ENCODE results near the gene PPP4R1.

Gene PPP4R1

GRCh38 chr18:9659499-9660375, 45.4 kb upstream of the PPP4R1 start:
- Histone ChIP-seq H2AFZ (ENCODE audit: low read depth) (no peak overlapping the region), H3K27ac (no peak overlapping the region), H3K79me2 (ENCODE audit: insufficient read depth, low read depth) (no peaks in the 10 kb centered on the region), H3K9ac (no peak overlapping the region), H3K27me3 (ENCODE audit: insufficient read depth, low read depth) (no peaks in the 10 kb centered on the region), H3K4me2 (no peak overlapping the region), H3K4me3 (IDR thresholded peaks at IDR 0.05; ENCODE audit: insufficient read depth, low read depth, low read length) (no peak overlapping the region), H3K4me1 (ENCODE audit: low read depth, poor library complexity, severe bottlenecking) (no peaks in the 10 kb centered on the region), H3K36me3 (ENCODE audit: insufficient read depth) (no peaks in the 10 kb centered on the region), H4K20me1 (ENCODE audit: insufficient read depth) (no peaks in the 10 kb centered on the region)
- TF ChIP-seq, protein P1, sequence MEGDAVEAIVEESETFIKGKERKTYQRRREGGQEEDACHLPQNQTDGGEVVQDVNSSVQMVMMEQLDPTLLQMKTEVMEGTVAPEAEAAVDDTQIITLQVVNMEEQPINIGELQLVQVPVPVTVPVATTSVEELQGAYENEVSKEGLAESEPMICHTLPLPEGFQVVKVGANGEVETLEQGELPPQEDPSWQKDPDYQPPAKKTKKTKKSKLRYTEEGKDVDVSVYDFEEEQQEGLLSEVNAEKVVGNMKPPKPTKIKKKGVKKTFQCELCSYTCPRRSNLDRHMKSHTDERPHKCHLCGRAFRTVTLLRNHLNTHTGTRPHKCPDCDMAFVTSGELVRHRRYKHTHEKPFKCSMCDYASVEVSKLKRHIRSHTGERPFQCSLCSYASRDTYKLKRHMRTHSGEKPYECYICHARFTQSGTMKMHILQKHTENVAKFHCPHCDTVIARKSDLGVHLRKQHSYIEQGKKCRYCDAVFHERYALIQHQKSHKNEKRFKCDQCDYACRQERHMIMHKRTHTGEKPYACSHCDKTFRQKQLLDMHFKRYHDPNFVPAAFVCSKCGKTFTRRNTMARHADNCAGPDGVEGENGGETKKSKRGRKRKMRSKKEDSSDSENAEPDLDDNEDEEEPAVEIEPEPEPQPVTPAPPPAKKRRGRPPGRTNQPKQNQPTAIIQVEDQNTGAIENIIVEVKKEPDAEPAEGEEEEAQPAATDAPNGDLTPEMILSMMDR (conservative IDR thresholded peaks at IDR 0.05; ENCODE audit: low read depth, low read length) = no peak

GRCh38 chr18:9658087-9658641, 43.8 kb upstream of the PPP4R1 start:
- Histone ChIP-seq H3K4me3 (IDR thresholded peaks at IDR 0.05; ENCODE audit: insufficient read depth, low read depth, low read length) (no peak overlapping the region), H3K27ac (no peak overlapping the region)

DNA sequence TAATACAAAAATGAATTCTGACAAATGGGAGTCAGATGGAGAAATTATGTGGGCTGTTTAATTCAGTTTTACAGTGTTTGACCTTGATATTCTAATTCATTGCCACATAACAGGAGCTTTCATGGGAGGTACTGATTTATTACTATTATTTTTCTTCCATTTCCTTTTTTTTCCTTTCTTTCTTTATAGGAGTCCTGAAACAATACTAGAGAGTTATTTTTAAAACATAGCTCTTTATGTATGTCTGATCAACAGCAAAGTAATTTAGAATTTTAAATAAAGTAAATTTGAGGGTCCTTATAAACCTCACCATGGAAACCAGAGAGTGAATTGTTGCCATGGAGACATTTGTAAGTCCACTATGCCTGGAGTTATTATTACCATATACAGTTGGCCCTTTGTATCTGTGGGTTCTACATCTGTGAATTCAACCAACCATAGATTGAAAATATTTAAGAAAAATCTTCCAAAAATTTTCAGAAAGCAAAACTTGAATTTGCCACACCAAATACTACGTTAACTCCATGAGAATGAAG, 40.9 kb upstream of the PPP4R1 start:
- Histone ChIP-seq H3K4me3 (IDR thresholded peaks at IDR 0.05; ENCODE audit: insufficient read depth, low read depth, low read length) (no peak overlapping the region), H3K79me2 (ENCODE audit: insufficient read depth, low read depth) (no peaks in the 10 kb centered on the region)
- TF ChIP-seq, protein P1 (conservative IDR thresholded peaks at IDR 0.05; ENCODE audit: low read depth, low read length) = no peak

More at GRCh38 chr18:9658087-9658641, 43.8 kb upstream of the PPP4R1 start:
- no peak overlapping the region for H3K9ac ChIP-seq
- H3K79me2 ChIP-seq (ENCODE audit: insufficient read depth, low read depth) = no peaks in the 10 kb centered on the region
- no peaks in the 10 kb centered on the region for H4K20me1 ChIP-seq (ENCODE audit: insufficient read depth)
- TF ChIP-seq, protein P1 (conservative IDR thresholded peaks at IDR 0.05; ENCODE audit: low read depth, low read length) = no peak
- no peak overlapping the region for H3K4me2 ChIP-seq
- no peaks in the 10 kb centered on the region for H3K36me3 ChIP-seq (ENCODE audit: insufficient read depth)
- no peak overlapping the region for H2AFZ ChIP-seq (ENCODE audit: low read depth)
- no peaks in the 10 kb centered on the region for H3K4me1 ChIP-seq (ENCODE audit: low read depth, poor library complexity, severe bottlenecking)
- H3K27me3 ChIP-seq (ENCODE audit: insufficient read depth, low read depth) = no peaks in the 10 kb centered on the region

DNA sequence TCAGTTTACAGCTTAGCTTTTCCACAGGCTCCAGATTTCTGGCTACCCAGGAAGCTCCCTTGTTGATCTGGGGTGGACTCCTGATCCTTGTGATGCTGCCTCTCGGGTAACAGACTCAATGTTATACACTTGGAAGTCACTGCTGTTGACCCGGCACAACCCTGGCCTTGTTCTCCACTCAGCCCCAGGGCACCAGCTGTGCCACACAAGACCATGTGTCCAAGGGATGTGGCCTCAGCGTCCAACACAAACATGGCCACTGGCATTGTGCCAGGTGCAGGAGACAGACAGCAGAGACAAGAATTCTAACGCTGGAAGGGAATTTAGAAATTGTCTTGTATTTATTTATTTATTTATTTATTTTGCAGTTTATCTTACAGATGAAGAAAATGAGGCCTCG, 39.0 kb upstream of the PPP4R1 start:
- Histone ChIP-seq H3K27ac (no peak overlapping the region), H3K79me2 (ENCODE audit: insufficient read depth, low read depth) (no peaks in the 10 kb centered on the region), H3K4me2 (no peak overlapping the region), H3K36me3 (ENCODE audit: insufficient read depth) (no peaks in the 10 kb centered on the region), H3K4me1 (ENCODE audit: low read depth, poor library complexity, severe bottlenecking) (no peaks in the 10 kb centered on the region), H3K9ac (no peak overlapping the region), H3K4me3 (IDR thresholded peaks at IDR 0.05; ENCODE audit: insufficient read depth, low read depth, low read length) (no peak overlapping the region), H2AFZ (ENCODE audit: low read depth) (no peak overlapping the region), H4K20me1 (ENCODE audit: insufficient read depth) (no peaks in the 10 kb centered on the region), H3K27me3 (ENCODE audit: insufficient read depth, low read depth) (no peaks in the 10 kb centered on the region)
- TF ChIP-seq, protein P1 (conservative IDR thresholded peaks at IDR 0.05; ENCODE audit: low read depth, low read length) = no peak

More for the DNA sequence above, 40.9 kb upstream of the PPP4R1 start:
- no peak overlapping the region for H2AFZ ChIP-seq (ENCODE audit: low read depth)
- no peaks in the 10 kb centered on the region for H3K27me3 ChIP-seq (ENCODE audit: insufficient read depth, low read depth)
- no peaks in the 10 kb centered on the region for H3K36me3 ChIP-seq (ENCODE audit: insufficient read depth)
- no peak overlapping the region for H3K9ac ChIP-seq
- no peak overlapping the region for H3K27ac ChIP-seq
- no peaks in the 10 kb centered on the region for H4K20me1 ChIP-seq (ENCODE audit: insufficient read depth)
- no peaks in the 10 kb centered on the region for H3K4me1 ChIP-seq (ENCODE audit: low read depth, poor library complexity, severe bottlenecking)
- no peak overlapping the region for H3K4me2 ChIP-seq

Measured in KMS-11 (cell line).